AG09309 (cell line): Measurements from ENCODE around the gene SYTL3.

Experiments used
- DNase-seq: peaks from one replicate; pipeline ENCODE4 v3.0.0-alpha.2; 2010; ENCODE audit warnings: low read depth
- H3K4me3 ChIP-seq: 2 replicates; pipeline ENCODE4 v1.5.1; 2011; ENCODE audit warnings: mild to moderate bottlenecking, low read depth, low read length, moderate library complexity; ENCODE audit not compliant: control insufficient read depth
- CTCF ChIP-seq: IDR thresholded peaks from 2 replicates; pipeline ENCODE4 v1.5.1; 2011; ENCODE audit warnings: mild to moderate bottlenecking, low read depth, low read length, inconsistent platforms; ENCODE audit not compliant: insufficient read depth, control insufficient read depth; ENCODE audit errors: missing control alignments

Gene SYTL3

GRCh38 chr6:158772172-158772571 lies 122.3 kb downstream of the SYTL3 start:
- no peak for TF ChIP-seq CTCF
- no peak for DNase-seq
- no peak overlapping the region for H3K4me3 ChIP-seq

- no peak overlapping the region for H3K4me3 ChIP-seq
- no peak for TF ChIP-seq CTCF
- DNase-seq, result peak; percentile 24
Observed at GRCh38 chr6:158772851-158773371, 123.1 kb downstream of the SYTL3 start.

- no peak overlapping the region for H3K4me3 ChIP-seq
- DNase-seq, result no peak
- no peak for TF ChIP-seq CTCF
Observed at GRCh38 chr6:158773581-158774449, 124.0 kb downstream of the SYTL3 start.

GRCh38 chr6:158774717-158775449 lies 125.0 kb downstream of the SYTL3 start:
- no peak for TF ChIP-seq CTCF
- H3K4me3 ChIP-seq, result no peak overlapping the region

DNA sequence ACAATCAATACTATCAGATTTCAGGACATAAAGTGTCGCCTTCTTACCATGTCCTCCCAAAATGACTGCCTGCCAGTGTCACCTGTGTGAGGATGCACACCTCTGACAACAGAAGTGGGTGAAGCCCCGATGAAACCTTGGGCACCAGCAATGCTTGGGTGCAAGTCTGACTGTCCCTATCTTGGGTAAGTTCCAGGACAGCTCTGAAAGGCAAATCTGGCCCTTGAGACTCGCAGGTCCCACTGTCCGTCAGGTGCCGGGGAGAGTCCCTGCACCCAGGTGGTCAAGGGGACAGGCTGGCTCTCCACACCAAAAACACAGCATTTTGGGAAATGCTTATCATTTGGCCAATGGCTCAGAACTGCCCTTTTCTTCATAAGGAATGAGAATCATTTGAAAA lies 126.0 kb downstream of the SYTL3 start:
- DNase-seq, result no peak
- H3K4me3 ChIP-seq, result no peak overlapping the region
- no peak for TF ChIP-seq CTCF

More at GRCh38 chr6:158774717-158775449, 125.0 kb downstream of the SYTL3 start:
- no peak for DNase-seq

DNA sequence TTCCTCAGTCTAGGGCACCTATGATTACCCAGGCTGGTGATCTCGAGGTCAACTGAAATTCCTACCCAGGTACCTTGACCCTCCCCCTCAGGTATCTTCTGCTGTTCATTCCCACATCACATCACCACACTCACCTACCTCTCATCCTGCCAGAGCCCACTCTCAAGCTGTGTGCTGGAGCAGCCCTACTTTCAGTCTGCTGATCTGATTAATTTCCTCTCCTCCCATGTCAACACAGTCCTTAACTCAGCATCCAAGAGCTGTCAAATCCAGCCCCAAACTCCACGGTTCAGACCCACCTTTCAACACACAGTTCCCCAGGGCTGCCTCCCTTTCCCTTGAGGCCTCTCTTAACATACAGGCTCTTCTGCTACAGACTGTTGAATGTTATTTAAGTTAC lies 126.9 kb downstream of the SYTL3 start:
- DNase-seq, result no peak
- H3K4me3 ChIP-seq, result no peak overlapping the region
- TF ChIP-seq CTCF, result no peak
